ENCODE measurements around the gene TNFRSF8.

Gene TNFRSF8

GRCh38 chr1:12048372-12048771, 14.7 kb upstream of the TNFRSF8 start:
- in situ Hi-C loops (cut with HindIII; ENCODE audit: low sequenced_read_pairs): no loop called here
- DNase-seq (ENCODE audit: low read depth): no peak
- no peak for TF ChIP-seq CTCF (IDR thresholded peaks at IDR 0.05; ENCODE audit: low read depth, low read length, missing control alignments)
- H3K4me3 ChIP-seq (ENCODE audit: low read depth, low read length): no peak overlapping the region

- no peak for DNase-seq (ENCODE audit: low read depth)
- H3K4me3 ChIP-seq (ENCODE audit: low read depth, low read length): no peak overlapping the region
- in situ Hi-C loops (cut with HindIII; ENCODE audit: low sequenced_read_pairs): no loop called here
- no peak for TF ChIP-seq CTCF (IDR thresholded peaks at IDR 0.05; ENCODE audit: low read depth, low read length, missing control alignments)
Observed at GRCh38 chr1:12049616-12050015, 13.5 kb upstream of the TNFRSF8 start.

- TF ChIP-seq CTCF (IDR thresholded peaks at IDR 0.05; ENCODE audit: low read depth, low read length, missing control alignments): no peak
- DNase-seq (ENCODE audit: low read depth): no peak
- in situ Hi-C loops (cut with HindIII; ENCODE audit: low sequenced_read_pairs): no loop called here
- H3K4me3 ChIP-seq (ENCODE audit: low read depth, low read length): no peak overlapping the region
Observed at GRCh38 chr1:12051361-12051760, 11.7 kb upstream of the TNFRSF8 start.

- no peak overlapping the region for H3K4me3 ChIP-seq (ENCODE audit: low read depth, low read length)
- no peak for TF ChIP-seq CTCF (IDR thresholded peaks at IDR 0.05; ENCODE audit: low read depth, low read length, missing control alignments)
- in situ Hi-C loops (cut with HindIII; ENCODE audit: low sequenced_read_pairs): no loop called here
- peak; percentile 47 for DNase-seq (ENCODE audit: low read depth)
Observed at GRCh38 chr1:12052008-12052573, 11.0 kb upstream of the TNFRSF8 start.

GRCh38 chr1:12052997-12053686, 10.0 kb upstream of the TNFRSF8 start:
- H3K4me3 ChIP-seq (ENCODE audit: low read depth, low read length): no peak overlapping the region
- peak; percentile 17 for TF ChIP-seq CTCF (IDR thresholded peaks at IDR 0.05; ENCODE audit: low read depth, low read length, missing control alignments)
- no peak for DNase-seq (ENCODE audit: low read depth)
- in situ Hi-C loops (cut with HindIII; ENCODE audit: low sequenced_read_pairs): no loop called here

GRCh38 chr1:12053752-12054548, 9.2 kb upstream of the TNFRSF8 start:
- no peak overlapping the region for H3K4me3 ChIP-seq (ENCODE audit: low read depth, low read length)
- no peak for DNase-seq (ENCODE audit: low read depth)
- no peak for TF ChIP-seq CTCF (IDR thresholded peaks at IDR 0.05; ENCODE audit: low read depth, low read length, missing control alignments)
- in situ Hi-C loops (cut with HindIII; ENCODE audit: low sequenced_read_pairs): no loop called here
